A673 (cell line): ENCODE data around the gene TMEM229B.

Source experiments
- EZH2 ChIP-seq: fragments of 200-600 bp; sonication (generic); IDR thresholded peaks from 2 replicates; pipeline ENCODE4 v1.6.1; 2017; ENCODE audit warnings: borderline replicate concordance, low read depth, mild to moderate bottlenecking, mixed read lengths, antibody characterized with exemption, low read length; ENCODE audit not compliant: poor library complexity, severe bottlenecking
- TF ChIP-seq, protein P1 (sequence below): fragments of 300-800, 200-600 bp; sonication (generic); conservative IDR thresholded peaks from 2 replicates; pipeline ENCODE4 v1.5.1; 2017; ENCODE audit warnings: low read depth, mild to moderate bottlenecking, antibody characterized with exemption, low read length, moderate library complexity, mixed read lengths

DNA sequence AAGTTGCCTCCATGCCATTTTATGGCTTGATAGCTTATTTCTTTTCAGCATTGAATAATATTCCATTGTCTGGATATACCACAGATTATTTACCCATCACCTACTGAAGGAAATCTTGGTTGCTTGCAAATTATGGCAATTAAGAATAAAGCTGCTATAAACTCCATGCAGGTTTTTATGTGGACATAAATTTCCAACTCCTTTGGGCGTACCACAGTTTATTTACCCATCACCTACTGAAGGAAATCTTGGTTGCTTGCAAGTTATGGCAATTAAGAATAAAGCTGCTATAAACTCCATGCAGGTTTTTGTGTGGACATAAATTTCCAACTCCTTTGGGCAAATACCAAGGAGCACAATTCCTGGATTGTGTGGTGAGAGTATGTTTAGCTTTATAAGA, 32.0 kb upstream of the TMEM229B start:
- TF ChIP-seq, protein P1, sequence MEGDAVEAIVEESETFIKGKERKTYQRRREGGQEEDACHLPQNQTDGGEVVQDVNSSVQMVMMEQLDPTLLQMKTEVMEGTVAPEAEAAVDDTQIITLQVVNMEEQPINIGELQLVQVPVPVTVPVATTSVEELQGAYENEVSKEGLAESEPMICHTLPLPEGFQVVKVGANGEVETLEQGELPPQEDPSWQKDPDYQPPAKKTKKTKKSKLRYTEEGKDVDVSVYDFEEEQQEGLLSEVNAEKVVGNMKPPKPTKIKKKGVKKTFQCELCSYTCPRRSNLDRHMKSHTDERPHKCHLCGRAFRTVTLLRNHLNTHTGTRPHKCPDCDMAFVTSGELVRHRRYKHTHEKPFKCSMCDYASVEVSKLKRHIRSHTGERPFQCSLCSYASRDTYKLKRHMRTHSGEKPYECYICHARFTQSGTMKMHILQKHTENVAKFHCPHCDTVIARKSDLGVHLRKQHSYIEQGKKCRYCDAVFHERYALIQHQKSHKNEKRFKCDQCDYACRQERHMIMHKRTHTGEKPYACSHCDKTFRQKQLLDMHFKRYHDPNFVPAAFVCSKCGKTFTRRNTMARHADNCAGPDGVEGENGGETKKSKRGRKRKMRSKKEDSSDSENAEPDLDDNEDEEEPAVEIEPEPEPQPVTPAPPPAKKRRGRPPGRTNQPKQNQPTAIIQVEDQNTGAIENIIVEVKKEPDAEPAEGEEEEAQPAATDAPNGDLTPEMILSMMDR: no peak
- no peak for TF ChIP-seq EZH2
